Breast epithelium (tissue), 3 donors: ENCODE data around the gene HNF4A.

Experiments
- POLR2A ChIP-seq: fragments of 450-650 bp; IDR thresholded peaks from one replicate; pipeline ENCODE4 v1.6.1; 2016; ENCODE audit warnings: antibody characterized with exemption, mild to moderate bottlenecking, moderate library complexity
- POLR2AphosphoS5 ChIP-seq, 3 donors: sonication (generic); formaldehyde crosslinking; IDR thresholded peaks; one replicate each; pipeline ENCODE4 v1.6.1; 2017; ENCODE audit warnings: antibody characterized with exemption in 3 of 3
- TF ChIP-seq, protein P1 (sequence below), 3 donors: fragments of 450-650 bp; IDR thresholded peaks; one replicate each; pipeline ENCODE4 v1.5.1; 2016 to 2017; ENCODE audit warnings: antibody characterized with exemption in 3 of 3, mild to moderate bottlenecking in 3 of 3, moderate library complexity in 3 of 3

- TF ChIP-seq, protein P1, sequence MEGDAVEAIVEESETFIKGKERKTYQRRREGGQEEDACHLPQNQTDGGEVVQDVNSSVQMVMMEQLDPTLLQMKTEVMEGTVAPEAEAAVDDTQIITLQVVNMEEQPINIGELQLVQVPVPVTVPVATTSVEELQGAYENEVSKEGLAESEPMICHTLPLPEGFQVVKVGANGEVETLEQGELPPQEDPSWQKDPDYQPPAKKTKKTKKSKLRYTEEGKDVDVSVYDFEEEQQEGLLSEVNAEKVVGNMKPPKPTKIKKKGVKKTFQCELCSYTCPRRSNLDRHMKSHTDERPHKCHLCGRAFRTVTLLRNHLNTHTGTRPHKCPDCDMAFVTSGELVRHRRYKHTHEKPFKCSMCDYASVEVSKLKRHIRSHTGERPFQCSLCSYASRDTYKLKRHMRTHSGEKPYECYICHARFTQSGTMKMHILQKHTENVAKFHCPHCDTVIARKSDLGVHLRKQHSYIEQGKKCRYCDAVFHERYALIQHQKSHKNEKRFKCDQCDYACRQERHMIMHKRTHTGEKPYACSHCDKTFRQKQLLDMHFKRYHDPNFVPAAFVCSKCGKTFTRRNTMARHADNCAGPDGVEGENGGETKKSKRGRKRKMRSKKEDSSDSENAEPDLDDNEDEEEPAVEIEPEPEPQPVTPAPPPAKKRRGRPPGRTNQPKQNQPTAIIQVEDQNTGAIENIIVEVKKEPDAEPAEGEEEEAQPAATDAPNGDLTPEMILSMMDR (IDR thresholded peaks at IDR 0.05) = no peak
- TF ChIP-seq POLR2A (no peak), POLR2AphosphoS5 (IDR thresholded peaks at IDR 0.05) (no peak)
Observed at GRCh38 chr20:44404204-44405181, 49.0 kb downstream of the HNF4A start.
